Measurements from ENCODE around the gene KIF19. TPM values are rescaled to one million over a fixed set of nuclear protein-coding genes. Genes with fewer than 3 reads are reported as not detected.

Gene KIF19
- total RNA-seq, 1 experiment from 2014 or later, result not detected

- Histone ChIP-seq H4K20me1 (ENCODE audit: insufficient read depth) (no peaks in the 10 kb centered on the region), H3K27ac (no peak overlapping the region), H3K27me3 (ENCODE audit: insufficient read depth, low read depth) (peaks cover 40% of the 10 kb centered on the region; the same call in 1 of the 2 replicates), H3K9me3 (ENCODE audit: insufficient read depth, low read depth) (no peaks in the 10 kb centered on the region), H3K4me2 (no peak overlapping the region), H3K4me1 (replicated peaks; ENCODE audit: insufficient read depth) (no peaks in the 10 kb centered on the region), H3K79me2 (ENCODE audit: low read depth) (no peaks in the 10 kb centered on the region), H3K9me2 (ENCODE audit: insufficient read depth) (no peaks in the 10 kb centered on the region), H2AFZ (no peak overlapping the region), H3F3A (ENCODE audit: insufficient read depth, low read depth) (no peaks in the 10 kb centered on the region), H3K36me3 (ENCODE audit: low read depth) (no peaks in the 10 kb centered on the region), H3K4me3 (no peak overlapping the region)
- TF ChIP-seq EZH2 (IDR thresholded peaks at IDR 0.05; ENCODE audit: low read depth), result no peak
- TF ChIP-seq CTCF (conservative IDR thresholded peaks at IDR 0.05), result no peak
- ChIA-PET POLR2A (ENCODE audit: unreplicated experiment) (no interaction called here), CTCF (interaction anchor here (0.5 kb wide), 1 partner anchor 353 kb away, joined by 3 read pairs; no protein-coding TSS in a partner anchor)
- BruUV-seq (replicated peaks), result no TSS peak
- intact Hi-C loops (cut with micrococcal nuclease; ENCODE audit: unreplicated experiment), result loop anchor here (2.0 kb wide), 1 partner anchor 87 kb away; no protein-coding TSS in a partner anchor
- no peak for DNase-seq
Observed at GRCh38 chr17:74297941-74298340, 28.1 kb upstream of the KIF19 start.

GRCh38 chr17:74298778-74299177 lies 27.2 kb upstream of the KIF19 start:
- intact Hi-C loops (cut with micrococcal nuclease; ENCODE audit: unreplicated experiment), result no loop called here
- no peak overlapping the region for H3K27ac ChIP-seq
- no peak overlapping the region for H3K4me2 ChIP-seq
- H3K79me2 ChIP-seq (ENCODE audit: low read depth), result no peaks in the 10 kb centered on the region
- POLR2A ChIA-PET (ENCODE audit: unreplicated experiment), result interaction anchor here (0.6 kb wide), 1 partner anchor 158 kb away, joined by 3 read pairs; no protein-coding TSS in a partner anchor
- no peaks in the 10 kb centered on the region for H3F3A ChIP-seq (ENCODE audit: insufficient read depth, low read depth)
- DNase-seq, result no peak
- CTCF ChIA-PET, result no interaction called here
- H3K9me2 ChIP-seq (ENCODE audit: insufficient read depth), result no peaks in the 10 kb centered on the region
- no peak overlapping the region for H2AFZ ChIP-seq
- TF ChIP-seq EZH2 (IDR thresholded peaks at IDR 0.05; ENCODE audit: low read depth) (no peak), CTCF (conservative IDR thresholded peaks at IDR 0.05) (no peak)
- H3K4me1 ChIP-seq (replicated peaks; ENCODE audit: insufficient read depth), result no peaks in the 10 kb centered on the region
- H3K4me3 ChIP-seq, result no peak overlapping the region
- H3K9me3 ChIP-seq (ENCODE audit: insufficient read depth, low read depth), result no peaks in the 10 kb centered on the region
- no peaks in the 10 kb centered on the region for H3K36me3 ChIP-seq (ENCODE audit: low read depth)
- H4K20me1 ChIP-seq (ENCODE audit: insufficient read depth), result no peaks in the 10 kb centered on the region
- H3K27me3 ChIP-seq (ENCODE audit: insufficient read depth, low read depth), result peaks cover 43% of the 10 kb centered on the region
- BruUV-seq (replicated peaks), result no TSS peak

DNA sequence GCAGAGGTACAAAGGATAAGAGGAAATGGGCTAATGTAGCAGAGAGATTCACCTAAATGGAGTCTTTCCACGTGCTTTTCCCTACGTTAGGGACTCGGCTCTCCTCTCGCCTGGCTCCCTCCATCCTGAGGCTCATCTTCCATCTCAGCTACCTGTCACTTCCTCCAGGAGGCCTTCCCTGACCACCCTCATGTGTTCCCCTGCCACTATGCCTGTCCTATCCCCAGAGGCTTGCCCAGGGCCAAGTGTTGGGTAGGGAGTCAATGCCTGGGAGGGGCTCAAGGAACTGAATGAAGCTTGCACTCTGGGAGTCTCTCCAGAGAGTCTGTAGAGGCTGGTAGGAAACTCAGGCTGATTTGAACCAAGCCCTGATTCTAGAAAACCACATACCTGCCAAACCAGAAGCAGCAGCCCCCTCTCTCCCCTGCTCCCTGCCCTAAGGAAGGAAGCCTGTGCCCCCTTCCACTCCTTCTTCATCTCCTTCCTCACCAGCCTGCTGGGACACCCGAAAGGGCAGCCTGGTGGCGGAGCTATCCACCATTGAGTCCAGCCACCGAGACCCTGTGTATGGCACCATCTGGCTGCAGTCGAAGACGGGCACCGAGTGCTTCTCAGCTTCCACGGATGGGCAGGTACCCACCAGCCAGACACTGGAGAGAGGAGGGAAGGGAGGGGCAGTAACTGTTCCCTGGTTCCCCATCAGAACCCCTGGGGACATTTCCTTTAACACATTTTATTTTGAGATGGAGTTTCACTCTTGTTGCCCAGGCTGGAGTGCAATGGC lies 26.6 kb upstream of the KIF19 start:
- CTCF ChIA-PET, result no interaction called here
- H2AFZ ChIP-seq, result no peak overlapping the region
- TF ChIP-seq CTCF (conservative IDR thresholded peaks at IDR 0.05), result no peak
- no peak for TF ChIP-seq EZH2 (IDR thresholded peaks at IDR 0.05; ENCODE audit: low read depth)

More for the DNA sequence above, 26.6 kb upstream of the KIF19 start:
- Histone ChIP-seq H3K9me3 (ENCODE audit: insufficient read depth, low read depth) (no peaks in the 10 kb centered on the region), H3F3A (ENCODE audit: insufficient read depth, low read depth) (no peaks in the 10 kb centered on the region), H4K20me1 (ENCODE audit: insufficient read depth) (no peaks in the 10 kb centered on the region), H3K9me2 (ENCODE audit: insufficient read depth) (no peaks in the 10 kb centered on the region), H3K4me1 (replicated peaks; ENCODE audit: insufficient read depth) (no peaks in the 10 kb centered on the region), H3K36me3 (ENCODE audit: low read depth) (no peaks in the 10 kb centered on the region), H3K4me3 (no peak overlapping the region), H3K4me2 (no peak overlapping the region), H3K27ac (no peak overlapping the region), H3K27me3 (ENCODE audit: insufficient read depth, low read depth) (peaks cover 46% of the 10 kb centered on the region), H3K79me2 (ENCODE audit: low read depth) (no peaks in the 10 kb centered on the region)
- no TSS peak for BruUV-seq (replicated peaks)
- DNase-seq, result no peak
- POLR2A ChIA-PET (ENCODE audit: unreplicated experiment), result interaction anchor here (0.6 kb wide), 1 partner anchor 157 kb away, joined by 3 read pairs; no protein-coding TSS in a partner anchor
- intact Hi-C loops (cut with micrococcal nuclease; ENCODE audit: unreplicated experiment), result loop anchor here (2.0 to 10.0 kb wide), 3 partner anchors 63 to 193 kb away; partner anchors contain the start of gene BTBD17
